Spleen (tissue), 11 donors: ENCODE measurements around the gene ADARB2. TPM values are rescaled to one million over a fixed set of nuclear protein-coding genes. Genes with fewer than 3 reads are reported as not detected.

ENCODE experiments used
- DNase-seq: peaks from one replicate; pipeline ENCODE4 v3.0.0-alpha.2; 2020
- H3K27ac ChIP-seq, 8 donors: fragments of 200-600 bp; sonication (generic) in 7 of 8; 1 replicate in 4 of 8; 2 replicates in 4 of 8; pipeline versions ENCODE4 v1.5.0 to v1.8.0; 2016 to 2021; ENCODE audit warnings: inconsistent platforms in 4 of 8, mild to moderate bottlenecking in 4 of 8, moderate library complexity in 1 of 8
- H3K27me3 ChIP-seq, 7 donors: fragments of 200-600 bp; sonication (generic) in 6 of 7; replicated peaks in 1 of 7; 1 replicate in 4 of 7; 2 replicates in 3 of 7; pipeline versions ENCODE4 v1.5.0 to v1.8.0; 2016 to 2021; ENCODE audit warnings: inconsistent platforms in 3 of 7, mild to moderate bottlenecking in 1 of 7
- H3K36me3 ChIP-seq, 6 donors: fragments of 200-600 bp; sonication (generic) in 5 of 6; 1 replicate in 4 of 6; 2 replicates in 2 of 6; pipeline versions ENCODE4 v1.5.0 to v1.8.0; 2016 to 2021; ENCODE audit warnings: inconsistent platforms in 2 of 6
- H3K4me1 ChIP-seq, 6 donors: fragments of 200-600 bp; sonication (generic) in 5 of 6; 1 replicate in 3 of 6; 2 replicates in 3 of 6; pipeline versions ENCODE4 v1.5.0 to v1.8.0; 2016 to 2021; ENCODE audit warnings: inconsistent platforms in 3 of 6
- H3K4me3 ChIP-seq, 8 donors: fragments of 200-600 bp; sonication (generic) in 7 of 8; 1 replicate in 4 of 8; 2 replicates in 4 of 8; pipeline versions ENCODE4 v1.5.0 to v1.8.0; 2016 to 2021; ENCODE audit warnings: inconsistent platforms in 4 of 8, mild to moderate bottlenecking in 4 of 8, moderate library complexity in 2 of 8
- H3K9me3 ChIP-seq, 8 donors: fragments of 200-600 bp; sonication (generic) in 7 of 8; 1 replicate in 4 of 8; 2 replicates in 4 of 8; pipeline versions ENCODE4 v1.5.0 to v1.8.0; 2016 to 2021; ENCODE audit warnings: inconsistent platforms in 4 of 8
- POLR2A ChIP-seq, 3 donors: fragments of 450-650 bp; IDR thresholded peaks; one replicate each; pipeline ENCODE4 v1.5.1; 2017; ENCODE audit warnings: antibody characterized with exemption in 3 of 3, mild to moderate bottlenecking in 1 of 3
- POLR2AphosphoS5 ChIP-seq, 3 donors: sonication (generic); formaldehyde crosslinking; IDR thresholded peaks; one replicate each; pipeline ENCODE4 v1.5.1; 2017; ENCODE audit warnings: antibody characterized with exemption in 3 of 3
- WGBS, 5 donors: extraction: QIAGEN DNeasy Blood & Tissue Kit in 3 of 5; methylation state at CpG; one replicate each; pipeline versions ENCODE4 v1.1.5 to v1.1.7; 2013 to 2018; 5-methylcytosine and 5-hydroxymethylcytosine counted together
- intact Hi-C: fragments of 100-400 bp; cut with DNase I; formaldehyde crosslinking; loops from one replicate; pipeline ENCODE4 v1.15.0; 2023; ENCODE audit warnings: low total_unique reads
- polyA plus RNA-seq, 3 donors: library from polyadenylated mRNA; stranded (reverse); fragments of 200-250 nt; gene quantifications; one replicate each; pipeline ENCODE4 v1.2.1, GENCODE V29; 2013
- total RNA-seq, 7 donors: library from RNA; depleted of rRNA in 3 of 7; stranded (reverse); fragments of >200 nt in 3 of 7; fragmentation: NEBNext Ultra II Directional in 4 of 7; extraction: Animal tissue kit (Norgen Biotek cat#: 25700) in 4 of 7; gene quantifications; one replicate each; pipeline versions ENCODE4 v1.1.0 to v1.2.1, GENCODE V29; 2016 to 2021
- TF ChIP-seq, protein P1 (sequence below), 11 experiments: fragments of 200-600 bp in 7 of 11; fragments of 450-650 bp in 4 of 11; sonication (generic) in 4 of 11; IDR thresholded peaks in 8 of 11; conservative IDR thresholded peaks in 3 of 11; 1 replicate in 7 of 11; 2 replicates in 4 of 11; pipeline versions ENCODE4 v1.4.0 to v1.8.0; 2016 to 2021; ENCODE audit warnings: antibody characterized with exemption in 11 of 11, inconsistent platforms in 4 of 11, mild to moderate bottlenecking in 1 of 11
- donor health status: healthy with polysubstance abuse.
- donor health status: DM: no; HTN: no; CAD: no; lungs with moderate emphysema.
- donor health status: DM: no; HTN: no; CAD: no.
- donor health status: Bipolar disorder and iron deficiency.
- donor health status: healthy.
- donor health status: DM: no; HTN: no; CAD: no.
- donor health status: DM: yes; HTN: yes; CAD: no.

The ADARB2 gene
- total and polyA plus RNA-seq, 10 donors: 0.05 to 8.1 (median 0.96) TPM

DNA sequence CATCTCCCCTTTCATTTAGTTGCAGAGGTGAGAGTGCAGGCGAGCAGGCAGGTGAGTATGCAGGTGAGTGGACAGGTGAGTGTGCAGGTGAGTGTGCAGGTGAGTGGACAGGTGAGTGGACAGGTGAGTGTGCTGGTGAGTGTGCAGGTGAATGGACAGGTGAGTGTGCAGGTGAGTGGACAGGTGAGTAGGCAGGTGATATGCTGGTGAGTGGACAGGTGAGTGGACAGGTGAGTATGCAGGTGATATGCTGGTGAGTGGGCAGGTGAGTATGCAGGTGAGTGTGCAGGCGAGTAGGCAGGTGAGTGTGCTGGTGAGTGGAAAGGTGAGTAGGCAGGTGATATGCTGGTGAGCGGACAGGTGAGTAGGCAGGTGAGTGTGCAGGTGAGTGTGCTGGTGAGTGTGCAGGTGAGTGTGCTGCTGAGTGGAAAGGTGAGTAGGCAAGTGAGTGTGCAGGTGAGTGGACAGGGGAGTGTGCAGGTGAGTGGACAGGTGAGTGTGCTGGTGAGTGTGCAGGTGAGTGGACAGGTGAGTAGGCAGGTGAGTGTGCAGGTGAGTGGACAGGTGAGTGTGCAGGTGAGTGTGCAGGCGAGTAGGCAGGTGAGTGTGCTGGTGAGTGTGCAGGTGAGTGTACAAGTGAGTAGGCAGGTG lies 165.6 kb downstream of the ADARB2 start:
- H3K4me1 ChIP-seq: peaks cover 0 to 18% (median 2%) of the 10 kb centered on the region in 6 donors
- no peak for DNase-seq
- TF ChIP-seq POLR2A (IDR thresholded peaks at IDR 0.05) (no peak), POLR2AphosphoS5 (IDR thresholded peaks at IDR 0.05) (no peak)
- TF ChIP-seq, protein P1, sequence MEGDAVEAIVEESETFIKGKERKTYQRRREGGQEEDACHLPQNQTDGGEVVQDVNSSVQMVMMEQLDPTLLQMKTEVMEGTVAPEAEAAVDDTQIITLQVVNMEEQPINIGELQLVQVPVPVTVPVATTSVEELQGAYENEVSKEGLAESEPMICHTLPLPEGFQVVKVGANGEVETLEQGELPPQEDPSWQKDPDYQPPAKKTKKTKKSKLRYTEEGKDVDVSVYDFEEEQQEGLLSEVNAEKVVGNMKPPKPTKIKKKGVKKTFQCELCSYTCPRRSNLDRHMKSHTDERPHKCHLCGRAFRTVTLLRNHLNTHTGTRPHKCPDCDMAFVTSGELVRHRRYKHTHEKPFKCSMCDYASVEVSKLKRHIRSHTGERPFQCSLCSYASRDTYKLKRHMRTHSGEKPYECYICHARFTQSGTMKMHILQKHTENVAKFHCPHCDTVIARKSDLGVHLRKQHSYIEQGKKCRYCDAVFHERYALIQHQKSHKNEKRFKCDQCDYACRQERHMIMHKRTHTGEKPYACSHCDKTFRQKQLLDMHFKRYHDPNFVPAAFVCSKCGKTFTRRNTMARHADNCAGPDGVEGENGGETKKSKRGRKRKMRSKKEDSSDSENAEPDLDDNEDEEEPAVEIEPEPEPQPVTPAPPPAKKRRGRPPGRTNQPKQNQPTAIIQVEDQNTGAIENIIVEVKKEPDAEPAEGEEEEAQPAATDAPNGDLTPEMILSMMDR (IDR thresholded peaks at IDR 0.05 in 8 of 11, conservative IDR thresholded peaks at IDR 0.05 in 3 of 11): no peak
- H3K4me3 ChIP-seq: no peak overlapping the region
- no peak overlapping the region for H3K27ac ChIP-seq
- WGBS, 5 donors: 82 to 92% (median 88%) methylated on average over 4 of the region's 4 CpGs
- H3K36me3 ChIP-seq: no peaks in the 10 kb centered on the region
- peaks cover 0 to 29% (median 0%) of the 10 kb centered on the region in 7 donors for H3K27me3 ChIP-seq
- no peaks in the 10 kb centered on the region for H3K9me3 ChIP-seq
- intact Hi-C loops: no loop called here

DNA sequence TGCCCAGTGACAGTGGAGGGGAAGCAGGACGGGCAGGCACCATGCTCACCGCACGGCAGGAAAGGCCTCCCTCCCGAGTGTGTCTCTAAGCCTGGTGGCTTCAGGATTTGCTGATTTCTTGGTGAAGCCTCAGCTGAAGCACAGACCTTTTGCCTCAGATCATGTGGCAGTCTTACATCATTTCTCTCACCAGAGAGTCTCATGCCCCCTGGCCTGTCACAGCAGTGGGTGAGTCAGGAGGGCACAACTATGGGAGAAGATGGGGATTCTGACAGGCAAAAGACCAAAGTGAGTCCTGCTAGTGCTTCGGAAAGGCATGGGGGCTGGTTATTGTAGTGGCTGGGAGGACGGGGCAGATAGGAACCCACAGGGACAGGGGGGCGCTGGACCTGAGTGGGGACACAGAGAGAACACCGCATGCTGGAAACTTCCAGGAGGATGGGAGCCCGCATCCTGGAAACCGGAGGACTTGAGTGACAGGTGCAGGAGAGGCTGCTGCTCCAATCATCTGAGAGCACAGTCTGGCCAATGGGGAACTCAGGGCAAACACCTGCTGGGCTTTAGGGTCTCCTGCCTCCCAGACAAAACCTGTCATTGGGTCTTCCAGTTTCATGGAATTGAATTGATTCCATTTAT lies 166.8 kb downstream of the ADARB2 start:
- peak; percentile 47 for DNase-seq
- H3K4me1 ChIP-seq: peaks cover 0 to 6% (median 1%) of the 10 kb centered on the region in 6 donors
- 65 to 85% (median 76%) methylated on average over 10 of the region's 10 CpGs for WGBS, 5 donors
- H3K27ac ChIP-seq: no peak overlapping the region
- no peaks in the 10 kb centered on the region for H3K36me3 ChIP-seq
- H3K27me3 ChIP-seq: peaks cover 0 to 23% (median 0%) of the 10 kb centered on the region in 7 donors
- H3K9me3 ChIP-seq: no peaks in the 10 kb centered on the region
- H3K4me3 ChIP-seq: no peak overlapping the region
- TF ChIP-seq POLR2A (IDR thresholded peaks at IDR 0.05): no peak
- TF ChIP-seq POLR2AphosphoS5 (IDR thresholded peaks at IDR 0.05): no peak
- TF ChIP-seq, protein P1 (IDR thresholded peaks at IDR 0.05 in 8 of 11, conservative IDR thresholded peaks at IDR 0.05 in 3 of 11): no peak
- intact Hi-C loops: no loop called here

DNA sequence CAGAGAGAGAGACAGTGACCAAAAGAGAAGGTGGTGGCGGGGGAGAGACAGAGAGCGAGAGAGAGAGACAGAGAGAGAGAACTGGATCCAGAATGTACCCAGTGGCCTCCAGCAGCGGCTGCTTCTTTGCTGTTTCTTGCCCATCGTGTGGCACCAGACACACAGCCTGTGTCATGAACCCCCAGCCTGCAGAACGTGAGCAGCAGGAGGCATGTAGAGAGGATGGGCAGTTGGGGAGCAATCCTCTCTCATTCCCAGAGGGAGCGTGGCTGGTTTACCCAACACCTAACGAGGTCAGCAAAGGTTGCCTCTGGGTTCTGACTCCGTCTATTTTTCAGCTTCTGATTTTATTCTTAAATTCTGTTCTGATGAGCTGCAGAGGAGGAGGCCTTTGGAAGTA lies 168.1 kb downstream of the ADARB2 start:
- DNase-seq: peak; percentile 61
- Histone ChIP-seq H3K27ac (no peak overlapping the region), H3K9me3 (no peaks in the 10 kb centered on the region), H3K36me3 (no peaks in the 10 kb centered on the region), H3K27me3 (peaks cover 0 to 14% (median 0%) of the 10 kb centered on the region in 7 donors), H3K4me1 (no peaks in the 10 kb centered on the region), H3K4me3 (no peak overlapping the region)
- TF ChIP-seq, protein P1 (IDR thresholded peaks at IDR 0.05 in 8 of 11, conservative IDR thresholded peaks at IDR 0.05 in 3 of 11): no peak
- TF ChIP-seq POLR2AphosphoS5 (IDR thresholded peaks at IDR 0.05): no peak
- no peak for TF ChIP-seq POLR2A (IDR thresholded peaks at IDR 0.05)
- WGBS, 5 donors: 72 to 85% (median 81%) methylated on average over 8 of the region's 8 CpGs
- intact Hi-C loops: no loop called here

DNA sequence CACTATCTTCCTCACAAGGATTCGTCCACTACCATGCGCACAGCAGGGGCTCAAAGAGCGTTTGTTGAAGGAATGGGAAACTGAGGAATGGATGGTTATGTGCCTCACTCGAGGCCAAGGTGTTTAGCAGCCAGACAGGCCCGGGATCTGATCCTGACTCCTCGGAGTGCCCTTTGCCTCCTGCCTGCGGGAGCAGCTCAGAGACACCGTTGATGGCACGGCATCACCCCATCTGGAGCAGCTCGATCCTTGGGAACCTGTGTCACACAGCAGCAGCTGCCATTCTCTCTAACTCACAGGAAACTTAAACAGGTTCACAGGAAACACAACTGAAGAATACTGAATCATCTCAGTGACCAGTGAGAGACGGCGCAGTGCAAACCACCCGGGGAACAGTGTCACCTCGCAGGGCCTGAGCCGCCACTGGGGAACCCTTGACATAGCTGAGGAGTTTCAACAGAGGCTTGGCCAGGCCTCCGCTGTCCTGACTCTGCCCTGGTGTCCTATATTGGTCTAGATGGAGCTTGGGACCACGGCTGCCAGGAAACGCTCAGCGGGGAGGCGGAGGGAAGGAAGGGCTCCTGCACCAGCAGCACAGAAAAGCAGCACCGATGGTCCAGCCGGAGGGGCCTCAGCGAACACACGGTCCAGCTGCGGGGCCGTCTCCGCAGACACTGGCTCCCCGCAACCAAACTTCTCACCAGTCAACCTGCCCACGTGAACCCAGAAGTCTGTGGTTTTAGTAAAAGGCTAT lies 169.4 kb downstream of the ADARB2 start:
- H3K9me3 ChIP-seq: no peaks in the 10 kb centered on the region
- no peaks in the 10 kb centered on the region for H3K4me1 ChIP-seq
- no peaks in the 10 kb centered on the region for H3K36me3 ChIP-seq
- H3K27me3 ChIP-seq: peaks cover 0 to 10% (median 0%) of the 10 kb centered on the region in 7 donors
- intact Hi-C loops: no loop called here
- H3K4me3 ChIP-seq: no peak overlapping the region
- TF ChIP-seq POLR2A (IDR thresholded peaks at IDR 0.05) (no peak), POLR2AphosphoS5 (IDR thresholded peaks at IDR 0.05) (no peak)
- TF ChIP-seq, protein P1 (IDR thresholded peaks at IDR 0.05 in 8 of 11, conservative IDR thresholded peaks at IDR 0.05 in 3 of 11): no peak
- WGBS, 5 donors: 77 to 85% (median 81%) methylated on average over 25 to 29 of the region's 29 CpGs
- H3K27ac ChIP-seq: no peak overlapping the region
- DNase-seq: peak; percentile 61
